OCI-LY7 (cell line): ENCODE measurements around the gene SPATA16. TPM values are rescaled to one million over a fixed set of nuclear protein-coding genes. Genes with fewer than 3 reads are reported as not detected.

Experiments used
- BruUV-seq: library from RNA; stranded (reverse); fragments of 400-500 nt; replicated peaks from 2 replicates; lab custom pipeline; 2021; lab: Mats Ljungman, UMichigan
- CTCF ChIA-PET: fragments of 300-600 bp; sonication (Branson Sonifier 250); formaldehyde crosslinking; loops from one replicate; lab custom pipeline; 2022; ENCODE audit warnings: antibody characterized with exemption; ENCODE audit not compliant: unreplicated experiment; lab: Charles Lee
- POLR2A ChIA-PET: fragments of 300-600 bp; sonication (Branson Sonifier 250); formaldehyde crosslinking; loops from one replicate; lab custom pipeline; 2022; ENCODE audit warnings: antibody characterized with exemption; lab: Charles Lee
- DNase-seq: peaks from one replicate; pipeline ENCODE4 v3.0.0-alpha.2; 2015; ENCODE audit warnings: low spot score
- H2AFZ ChIP-seq: fragments of 200-600 bp; sonication (generic), shearing (Covaris generic); 2 replicates; pipeline ENCODE4 v1.6.1; 2014; ENCODE audit warnings: mild to moderate bottlenecking, antibody characterized with exemption, low read length, moderate library complexity
- H3K27ac ChIP-seq: fragments of 200-600 bp; sonication (generic); 2 replicates; pipeline ENCODE4 v1.5.1; 2014; ENCODE audit warnings: mixed run types, low read depth, mild to moderate bottlenecking, moderate library complexity, low read length, inconsistent platforms; ENCODE audit not compliant: poor library complexity, severe bottlenecking
- H3K36me3 ChIP-seq: fragments of 200-600 bp; sonication (generic); 2 replicates; pipeline ENCODE4 v1.6.1; 2014; ENCODE audit warnings: mild to moderate bottlenecking, antibody characterized with exemption, low read length, moderate library complexity, mixed read lengths; ENCODE audit not compliant: insufficient read depth
- H3K4me1 ChIP-seq: fragments of 200-600 bp; sonication (generic); 2 replicates; pipeline ENCODE4 v1.5.1; 2014; ENCODE audit warnings: mild to moderate bottlenecking, low read length; ENCODE audit not compliant: insufficient read depth, poor library complexity, severe bottlenecking
- H3K4me2 ChIP-seq: fragments of 200-600 bp; sonication (generic); 2 replicates; pipeline ENCODE4 v1.6.1; 2014; ENCODE audit warnings: mild to moderate bottlenecking, low read length
- H3K4me3 ChIP-seq: fragments of 200-600 bp; sonication (generic); 2 replicates; pipeline ENCODE4 v1.5.1; 2014; ENCODE audit warnings: mild to moderate bottlenecking, low read depth, low read length; ENCODE audit not compliant: poor library complexity, severe bottlenecking
- H3K79me2 ChIP-seq: fragments of 200-600 bp; sonication (generic); 2 replicates; pipeline ENCODE4 v1.6.1; 2016; ENCODE audit warnings: low read depth, mild to moderate bottlenecking, low read length, moderate library complexity, mixed read lengths; ENCODE audit not compliant: insufficient read depth
- H3K9me2 ChIP-seq: fragments of 200-600 bp; sonication (generic); 2 replicates; pipeline ENCODE4 v1.6.1; 2016; ENCODE audit warnings: mild to moderate bottlenecking, low read length, mixed read lengths; ENCODE audit not compliant: insufficient read depth
- H3K9me3 ChIP-seq: fragments of 200-600 bp; sonication (generic); 2 replicates; pipeline ENCODE4 v1.6.1; 2014; ENCODE audit warnings: mild to moderate bottlenecking, mixed run types, low read length, mixed read lengths
- H4K20me1 ChIP-seq: fragments of 200-600 bp; sonication (generic); 2 replicates; pipeline ENCODE4 v1.6.1; 2014; ENCODE audit warnings: mild to moderate bottlenecking, antibody characterized with exemption, low read length, moderate library complexity, mixed read lengths; ENCODE audit not compliant: insufficient read depth
- CTCF ChIP-seq: fragments of 200-600 bp; sonication (generic); conservative IDR thresholded peaks from 2 replicates; pipeline ENCODE4 v1.5.1; 2014; ENCODE audit warnings: mild to moderate bottlenecking, antibody characterized with exemption, low read length, moderate library complexity, mixed read lengths
- EZH2phosphoT487 ChIP-seq: fragments of 200-600 bp; sonication (generic); IDR thresholded peaks from 2 replicates; pipeline ENCODE4 v1.6.1; 2018; ENCODE audit warnings: low read depth, borderline replicate concordance, mild to moderate bottlenecking, mixed run types, antibody characterized with exemption, low read length, moderate library complexity, mixed read lengths
- intact Hi-C: fragments of 100-400 bp; cut with micrococcal nuclease; formaldehyde crosslinking; loops from one replicate; pipeline ENCODE4 v1.10.0; 2022; ENCODE audit not compliant: unreplicated experiment
- total RNA-seq, 2 experiments: library from RNA; depleted of rRNA in 1 of 2; stranded (reverse); fragments of >200 nt in 1 of 2; shearing (Covaris generic) in 1 of 2; gene quantifications; 2 replicates each; pipeline ENCODE4 v1.2.3, GENCODE V29; 2014 to 2022

SPATA16 gene
- total RNA-seq, 2 experiments from 2014 or later: not detected

GRCh38 chr3:172853921-172854666 lies 286.9 kb downstream of the SPATA16 start:
- Histone ChIP-seq H3K79me2 (no peaks in the 10 kb centered on the region), H3K9me2 (no peaks in the 10 kb centered on the region), H2AFZ (no peak overlapping the region), H3K4me2 (no peak overlapping the region), H3K4me1 (no peaks in the 10 kb centered on the region), H3K36me3 (no peaks in the 10 kb centered on the region), H4K20me1 (no peaks in the 10 kb centered on the region), H3K27ac (no peak overlapping the region), H3K4me3 (no peak overlapping the region), H3K9me3 (no peaks in the 10 kb centered on the region)
- TF ChIP-seq EZH2phosphoT487: no peak
- TF ChIP-seq CTCF: no peak
- no peak for DNase-seq
- ChIA-PET POLR2A (interaction anchor here (0.7 kb wide), 1 partner anchor 28 kb away, joined by 3 read pairs; no protein-coding TSS in a partner anchor), CTCF (no interaction called here)
- intact Hi-C loops: no loop called here
- no TSS peak for BruUV-seq

DNA sequence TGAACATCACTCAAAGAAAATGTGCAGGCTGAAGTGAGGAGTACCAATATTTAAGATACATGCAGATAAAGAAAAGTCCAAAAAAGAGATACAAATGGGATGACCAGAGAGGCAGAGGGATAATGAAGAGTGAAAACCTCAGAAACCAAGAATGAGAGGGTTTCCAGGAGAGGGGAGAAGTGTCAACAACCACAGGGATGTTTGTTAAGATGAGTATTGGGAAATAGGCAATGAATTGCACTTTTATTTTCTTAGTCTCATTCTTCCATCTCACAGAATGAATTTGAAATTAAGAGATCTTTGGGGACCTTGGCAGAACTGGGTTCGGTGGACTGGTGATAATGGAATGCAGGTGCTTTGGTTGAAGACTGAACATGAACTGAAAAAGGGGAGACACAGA lies 288.0 kb downstream of the SPATA16 start:
- no peaks in the 10 kb centered on the region for H3K4me1 ChIP-seq
- H3K79me2 ChIP-seq: no peaks in the 10 kb centered on the region
- no peaks in the 10 kb centered on the region for H3K9me2 ChIP-seq
- no peak overlapping the region for H3K27ac ChIP-seq
- no peak overlapping the region for H2AFZ ChIP-seq
- intact Hi-C loops: no loop called here
- H3K4me3 ChIP-seq: no peak overlapping the region
- no peak for DNase-seq
- H3K36me3 ChIP-seq: no peaks in the 10 kb centered on the region
- BruUV-seq: no TSS peak
- ChIA-PET CTCF (no interaction called here), POLR2A (no interaction called here)
- H3K4me2 ChIP-seq: no peak overlapping the region
- H4K20me1 ChIP-seq: no peaks in the 10 kb centered on the region
- H3K9me3 ChIP-seq: no peaks in the 10 kb centered on the region
- no peak for TF ChIP-seq EZH2phosphoT487
- TF ChIP-seq CTCF: no peak

- no peaks in the 10 kb centered on the region for H4K20me1 ChIP-seq
- H3K9me3 ChIP-seq: no peaks in the 10 kb centered on the region
- H3K79me2 ChIP-seq: no peaks in the 10 kb centered on the region
- DNase-seq: no peak
- no peaks in the 10 kb centered on the region for H3K36me3 ChIP-seq
- H3K27ac ChIP-seq: no peak overlapping the region
- no peak overlapping the region for H2AFZ ChIP-seq
- no TSS peak for BruUV-seq
- no peak overlapping the region for H3K4me2 ChIP-seq
- POLR2A ChIA-PET: no interaction called here
- TF ChIP-seq CTCF (no peak), EZH2phosphoT487 (no peak)
- intact Hi-C loops: no loop called here
- CTCF ChIA-PET: no interaction called here
- no peaks in the 10 kb centered on the region for H3K9me2 ChIP-seq
- no peaks in the 10 kb centered on the region for H3K4me1 ChIP-seq
- H3K4me3 ChIP-seq: no peak overlapping the region
Measured at GRCh38 chr3:172848910-172849309, 292.1 kb downstream of the SPATA16 start.
